Gastroesophageal sphincter (tissue), 4 donors: ENCODE measurements around the gene RNF11. TPM values are rescaled to one million over a fixed set of nuclear protein-coding genes. Genes with fewer than 3 reads are reported as not detected.

Source experiments
- ATAC-seq: fragments of 150-250 bp; one replicate; pipeline ENCODE4 v1.9.1; 2016; ENCODE audit warnings: mild to moderate bottlenecking, moderate library complexity
- H3K27ac ChIP-seq, 4 donors: fragments of 200-600 bp; sonication (generic) in 3 of 4; 1 replicate in 3 of 4; 2 replicates in 1 of 4; pipeline ENCODE4 v1.5.1; 2016 to 2019
- H3K27me3 ChIP-seq: fragments of 200-600 bp; sonication (generic); one replicate; pipeline ENCODE4 v1.5.1; 2019
- H3K36me3 ChIP-seq, 2 donors: fragments of 200-600 bp; sonication (generic); one replicate each; pipeline ENCODE4 v1.5.1; 2019; ENCODE audit warnings: control low read depth in 1 of 2
- H3K4me1 ChIP-seq, 3 donors: fragments of 200-600 bp; sonication (generic); 1 replicate in 2 of 3; 2 replicates in 1 of 3; pipeline ENCODE4 v1.5.1; 2016 to 2019; ENCODE audit warnings: control low read depth in 2 of 3
- H3K4me3 ChIP-seq, 2 donors: fragments of 200-600 bp; sonication (generic); one replicate each; pipeline ENCODE4 v1.5.1; 2019; ENCODE audit warnings: mild to moderate bottlenecking in 1 of 2, moderate library complexity in 1 of 2
- H3K9me3 ChIP-seq, 3 donors: fragments of 200-600 bp; sonication (generic); one replicate each; pipeline ENCODE4 v1.5.1; 2017 to 2019; ENCODE audit warnings: control low read depth in 2 of 3
- CTCF ChIP-seq, 4 experiments: fragments of 200-600 bp in 2 of 4; fragments of 450-650 bp in 2 of 4; sonication (generic) in 1 of 4; IDR thresholded peaks; one replicate each; pipeline ENCODE4 v1.5.1; 2017 to 2019; ENCODE audit warnings: antibody characterized with exemption in 4 of 4, mild to moderate bottlenecking in 2 of 4, moderate library complexity in 2 of 4
- EP300 ChIP-seq: sonication (generic); formaldehyde crosslinking; IDR thresholded peaks from one replicate; pipeline ENCODE4 v1.6.1; 2017; ENCODE audit warnings: antibody characterized with exemption, mild to moderate bottlenecking
- POLR2A ChIP-seq, 2 donors: fragments of 450-650 bp; IDR thresholded peaks; one replicate each; pipeline ENCODE4 v1.6.1; 2017; ENCODE audit warnings: antibody characterized with exemption in 2 of 2, mild to moderate bottlenecking in 2 of 2, moderate library complexity in 1 of 2
- POLR2AphosphoS5 ChIP-seq: sonication (generic); formaldehyde crosslinking; IDR thresholded peaks from one replicate; pipeline ENCODE4 v1.6.1; 2017; ENCODE audit warnings: antibody characterized with exemption
- WGBS, 2 donors: methylation state at CpG; one replicate each; pipeline ENCODE4 v1.1.5; 2018; ENCODE audit warnings: low coverage in 1 of 2; 5-methylcytosine and 5-hydroxymethylcytosine counted together
- total RNA-seq, 4 donors: library from RNA; depleted of rRNA; stranded (reverse); fragments of >200 nt; gene quantifications; one replicate each; pipeline ENCODE4 v1.1.0, GENCODE V29; 2016

RNF11 gene
- total RNA-seq, 4 donors from 2014 or later, result 96.7 to 156 (median 118) TPM

- Histone ChIP-seq H3K4me1 (peaks cover 0 to 17% (median 9%) of the 10 kb centered on the region in 3 donors), H3K4me3 (no peak overlapping the region), H3K36me3 (no peaks in the 10 kb centered on the region), H3K27me3 (peaks cover 14% of the 10 kb centered on the region), H3K9me3 (no peaks in the 10 kb centered on the region), H3K27ac (no peak overlapping the region)
- no peak for ATAC-seq
- no peak for TF ChIP-seq EP300
- TF ChIP-seq POLR2AphosphoS5, result no peak
- no peak for TF ChIP-seq POLR2A (IDR thresholded peaks at IDR 0.05)
- TF ChIP-seq CTCF (IDR thresholded peaks at IDR 0.05), result no peak
- 100% methylated on average over 1 of the region's 11 CpGs; no CpG with 5 or more reads in 1 of the 2 donors for WGBS, 2 donors
Measured at GRCh38 chr1:51299185-51299885, 63.3 kb downstream of the RNF11 start.

- Histone ChIP-seq H3K4me1 (peaks cover 0 to 17% (median 9%) of the 10 kb centered on the region in 3 donors), H3K4me3 (no peak overlapping the region), H3K36me3 (no peaks in the 10 kb centered on the region), H3K27me3 (peaks cover 14% of the 10 kb centered on the region), H3K27ac (no peak overlapping the region), H3K9me3 (no peaks in the 10 kb centered on the region)
- WGBS, 2 donors, result 35 to 81% methylated on average over 2 to 3 of the region's 6 CpGs
- no peak for ATAC-seq
- TF ChIP-seq CTCF (IDR thresholded peaks at IDR 0.05) (no peak), POLR2A (IDR thresholded peaks at IDR 0.05) (no peak), POLR2AphosphoS5 (no peak), EP300 (no peak)
Measured at GRCh38 chr1:51299981-51300670, 64.1 kb downstream of the RNF11 start.

GRCh38 chr1:51301152-51301843, 65.2 kb downstream of the RNF11 start:
- no peaks in the 10 kb centered on the region for H3K9me3 ChIP-seq
- peaks cover 0 to 15% (median 9%) of the 10 kb centered on the region in 3 donors for H3K4me1 ChIP-seq
- no peak for ATAC-seq
- peaks cover 14% of the 10 kb centered on the region for H3K27me3 ChIP-seq
- H3K27ac ChIP-seq, result no peak overlapping the region
- WGBS, 2 donors, result 71 to 85% methylated on average over 1 to 4 of the region's 10 CpGs
- TF ChIP-seq POLR2A (IDR thresholded peaks at IDR 0.05), result no peak
- TF ChIP-seq POLR2AphosphoS5, result no peak
- TF ChIP-seq CTCF (IDR thresholded peaks at IDR 0.05), result no peak
- no peaks in the 10 kb centered on the region for H3K36me3 ChIP-seq
- H3K4me3 ChIP-seq, result no peak overlapping the region

- TF ChIP-seq CTCF (IDR thresholded peaks at IDR 0.05), result no peak
- no peak for TF ChIP-seq POLR2A (IDR thresholded peaks at IDR 0.05)
- no peak for TF ChIP-seq POLR2AphosphoS5
- Histone ChIP-seq H3K27ac (no peak overlapping the region), H3K4me1 (peaks cover 0 to 10% (median 6%) of the 10 kb centered on the region in 3 donors), H3K36me3 (no peaks in the 10 kb centered on the region), H3K4me3 (no peak overlapping the region), H3K27me3 (peaks cover 14% of the 10 kb centered on the region), H3K9me3 (no peaks in the 10 kb centered on the region)
- WGBS, 2 donors, result 84% methylated on average over 3 of the region's 3 CpGs; no CpG with 5 or more reads in 1 of the 2 donors
- ATAC-seq, result no peak
Measured at GRCh38 chr1:51301844-51302162, 65.7 kb downstream of the RNF11 start.
